ENCODE results near the gene TOP2A. TPM values are rescaled to one million over a fixed set of nuclear protein-coding genes. Genes with fewer than 3 reads are reported as not detected.
"Not testable (repeated sequence)": the region's sequence is repeated elsewhere in the genome, so short reads cannot be mapped to it uniquely, and the experiment has no call there.

The TOP2A gene
- total and polyA plus RNA-seq, 3 donors from 2014 or later = 65.0 to 94.9 (median 75.3) TPM

- H3K27me3 ChIP-seq = no peaks in the 10 kb centered on the region
- no peaks in the 10 kb centered on the region for H3K36me3 ChIP-seq (ENCODE audit: low read depth, missing control alignments)
- no peaks in the 10 kb centered on the region for H3K4me1 ChIP-seq
- intact Hi-C loops (cut with DNase I; ENCODE audit: low total_unique reads) = no loop called here
- no peak for TF ChIP-seq CTCF (IDR thresholded peaks at IDR 0.05)
- no peaks in the 10 kb centered on the region for H3K9me3 ChIP-seq
- no peak for DNase-seq
- no peak overlapping the region for H3K4me3 ChIP-seq
- 93% methylated on average over 1 of the region's 1 CpG for WGBS, 2 donors
- H3K27ac ChIP-seq = no peak overlapping the region
Measured at GRCh38 chr17:40402668-40403067, 15.0 kb downstream of the TOP2A start.

GRCh38 chr17:40399185-40399584, 18.5 kb downstream of the TOP2A start:
- TF ChIP-seq CTCF (IDR thresholded peaks at IDR 0.05) (peak; percentile 14 to 69 (median 31)), POLR2A (IDR thresholded peaks at IDR 0.05) (no peak)
- H3K36me3 ChIP-seq (ENCODE audit: low read depth, missing control alignments) = no peaks in the 10 kb centered on the region
- H3K27ac ChIP-seq = no peak overlapping the region
- intact Hi-C loops (cut with DNase I; ENCODE audit: low total_unique reads) = no loop called here
- H3K4me3 ChIP-seq = no peak overlapping the region
- WGBS, 2 donors = 54 to 59% methylated on average over 4 of the region's 4 CpGs
- no peaks in the 10 kb centered on the region for H3K27me3 ChIP-seq
- H3K9me3 ChIP-seq = no peaks in the 10 kb centered on the region
- no peak for DNase-seq
- no peaks in the 10 kb centered on the region for H3K4me1 ChIP-seq

- H3K4me1 ChIP-seq; H3K36me3 ChIP-seq (ENCODE audit: low read depth, missing control alignments); H3K9me3 ChIP-seq; H3K27ac ChIP-seq; H3K4me3 ChIP-seq; DNase-seq; H3K27me3 ChIP-seq; intact Hi-C loops (cut with DNase I; ENCODE audit: low total_unique reads): not testable (repeated sequence)
- 95 to 100% methylated on average over 3 of the region's 3 CpGs for WGBS, 2 donors
Measured at GRCh38 chr17:40386555-40386954, 31.1 kb downstream of the TOP2A start.

- 89 to 91% methylated on average over 4 of the region's 4 CpGs for WGBS, 2 donors
- TF ChIP-seq CTCF (IDR thresholded peaks at IDR 0.05) (no peak), POLR2A (IDR thresholded peaks at IDR 0.05) (no peak)
- Histone ChIP-seq H3K36me3 (ENCODE audit: low read depth, missing control alignments) (no peaks in the 10 kb centered on the region), H3K9me3 (no peaks in the 10 kb centered on the region), H3K4me1 (no peaks in the 10 kb centered on the region), H3K27ac (no peak overlapping the region), H3K27me3 (no peaks in the 10 kb centered on the region), H3K4me3 (no peak overlapping the region)
- intact Hi-C loops (cut with DNase I; ENCODE audit: low total_unique reads) = no loop called here
- no peak for DNase-seq
Measured at GRCh38 chr17:40382251-40382650, 35.4 kb downstream of the TOP2A start.

- TF ChIP-seq POLR2A (IDR thresholded peaks at IDR 0.05) = no peak
- TF ChIP-seq CTCF (IDR thresholded peaks at IDR 0.05) = no peak
- Histone ChIP-seq H3K9me3 (no peaks in the 10 kb centered on the region), H3K27me3 (no peaks in the 10 kb centered on the region), H3K4me1 (no peaks in the 10 kb centered on the region), H3K27ac (no peak overlapping the region), H3K36me3 (ENCODE audit: low read depth, missing control alignments) (no peaks in the 10 kb centered on the region), H3K4me3 (no peak overlapping the region)
- intact Hi-C loops (cut with DNase I; ENCODE audit: low total_unique reads) = no loop called here
- no peak for DNase-seq
- WGBS, 2 donors = 68 to 73% methylated on average over 7 of the region's 7 CpGs
Measured at GRCh38 chr17:40378966-40379365, 38.7 kb downstream of the TOP2A start.

All from testis (tissue), 3 donors.